ENCODE measurements around the gene BAZ1B.

DNA sequence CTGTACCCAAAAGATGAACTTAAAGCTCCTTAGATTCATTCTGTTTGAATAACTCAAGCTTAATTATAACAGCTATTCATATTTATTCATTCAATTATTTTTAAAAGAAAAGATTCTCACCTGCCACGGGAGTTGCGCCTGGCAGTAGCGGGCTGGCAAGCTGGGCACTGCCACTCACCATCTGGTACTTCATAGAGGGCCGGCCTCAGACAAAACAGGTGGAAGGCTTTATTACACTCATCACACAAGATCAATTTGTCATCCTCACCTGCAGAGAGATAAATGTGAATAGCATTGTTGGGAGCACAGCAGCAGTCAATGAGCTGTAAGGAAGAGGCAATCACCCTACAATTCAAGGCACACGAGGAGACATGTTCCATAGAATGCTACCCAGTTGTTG is 72.7 kb downstream of the BAZ1B start:
- TF ChIP-seq CTCF (IDR thresholded peaks at IDR 0.05; ENCODE audit: low read depth, low read length, missing input control) (no peak), REST (IDR thresholded peaks at IDR 0.05) (no peak), RAD21 (IDR thresholded peaks at IDR 0.05) (no peak), GABPA (IDR thresholded peaks at IDR 0.05 in 1 of 2, conservative IDR thresholded peaks at IDR 0.05 in 1 of 2) (no peak), EGR1 (IDR thresholded peaks at IDR 0.05; ENCODE audit: low read depth in 2 of 2) (no peak)

Measured in liver (tissue), 3 donors.